HEK293 (cell line): ENCODE results near the gene STUB1.
A peak's percentile ranks its signal among the peaks of the same experiment; 100 is the strongest.

Experiments
- BCL11A ChIP-seq: fragments of 450-650 bp; formaldehyde crosslinking; IDR thresholded peaks from 2 replicates; pipeline ENCODE4 v1.5.1; 2016; ENCODE audit warnings: low read depth, missing biosample characterization, missing genetic modification characterization
- BCL11B ChIP-seq: fragments of 450-650 bp; formaldehyde crosslinking; IDR thresholded peaks from 2 replicates; pipeline ENCODE4 v1.5.1; 2016; ENCODE audit warnings: low read depth, missing biosample characterization, missing genetic modification characterization
- GLIS1 ChIP-seq: fragments of 450-650 bp; formaldehyde crosslinking; IDR thresholded peaks from 2 replicates; pipeline ENCODE4 v1.5.1; 2016; ENCODE audit warnings: missing biosample characterization, missing genetic modification characterization
- HOXA7 ChIP-seq: sonication (generic); formaldehyde crosslinking; IDR thresholded peaks from 2 replicates; pipeline ENCODE4 v1.8.1; 2022; ENCODE audit warnings: missing genetic modification reagents, borderline replicate concordance
- RBAK ChIP-seq: fragments of 450-650 bp; formaldehyde crosslinking; IDR thresholded peaks from 2 replicates; pipeline ENCODE4 v1.5.1; 2016; ENCODE audit warnings: missing biosample characterization, missing genetic modification characterization
- SP2 ChIP-seq: fragments of 450-650 bp; formaldehyde crosslinking; IDR thresholded peaks from 2 replicates; pipeline ENCODE4 v1.5.1; 2016; ENCODE audit warnings: missing biosample characterization, missing genetic modification characterization
- SP3 ChIP-seq: fragments of 450-650 bp; formaldehyde crosslinking; IDR thresholded peaks from 2 replicates; pipeline ENCODE4 v1.5.1; 2016; ENCODE audit warnings: missing biosample characterization, missing genetic modification characterization
- WT1 ChIP-seq: fragments of 450-650 bp; formaldehyde crosslinking; IDR thresholded peaks from 2 replicates; pipeline ENCODE4 v1.5.1; 2016; ENCODE audit warnings: missing biosample characterization, missing genetic modification characterization
- YY1 ChIP-seq: fragments of 450-650 bp; formaldehyde crosslinking; IDR thresholded peaks from 2 replicates; pipeline ENCODE4 v1.5.1; 2018; ENCODE audit warnings: missing biosample characterization, missing genetic modification characterization
- ZBTB8A ChIP-seq: fragments of 450-650 bp; formaldehyde crosslinking; IDR thresholded peaks from 2 replicates; pipeline ENCODE4 v1.5.1; 2016; ENCODE audit warnings: missing biosample characterization, missing genetic modification characterization
- ZIC2 ChIP-seq: fragments of 450-650 bp; formaldehyde crosslinking; IDR thresholded peaks from 2 replicates; pipeline ENCODE4 v1.5.1; 2016; ENCODE audit warnings: missing biosample characterization, missing genetic modification characterization
- ZNF10 ChIP-seq: fragments of 450-650 bp; formaldehyde crosslinking; IDR thresholded peaks from 2 replicates; pipeline ENCODE4 v1.5.1; 2017; ENCODE audit warnings: missing biosample characterization, missing genetic modification characterization
- ZNF138 ChIP-seq: fragments of 450-650 bp; formaldehyde crosslinking; IDR thresholded peaks from 2 replicates; pipeline ENCODE4 v1.5.1; 2016; ENCODE audit warnings: missing biosample characterization, missing genetic modification characterization, borderline replicate concordance
- ZNF169 ChIP-seq: fragments of 450-650 bp; formaldehyde crosslinking; IDR thresholded peaks from 2 replicates; pipeline ENCODE4 v1.5.1; 2016; ENCODE audit warnings: missing biosample characterization, missing genetic modification characterization
- ZNF2 ChIP-seq: fragments of 450-650 bp; formaldehyde crosslinking; IDR thresholded peaks from 2 replicates; pipeline ENCODE4 v1.5.1; 2016; ENCODE audit warnings: missing biosample characterization, missing genetic modification characterization
- ZNF211 ChIP-seq: fragments of 450-650 bp; formaldehyde crosslinking; IDR thresholded peaks from 2 replicates; pipeline ENCODE4 v1.5.1; 2016; ENCODE audit warnings: low read depth, missing biosample characterization, missing genetic modification characterization
- ZNF311 ChIP-seq: fragments of 450-650 bp; formaldehyde crosslinking; IDR thresholded peaks from 2 replicates; pipeline ENCODE4 v1.5.1; 2017; ENCODE audit warnings: missing biosample characterization, missing genetic modification characterization, borderline replicate concordance
- ZNF596 ChIP-seq: fragments of 450-650 bp; IDR thresholded peaks from 2 replicates; pipeline ENCODE4 v1.5.0; 2018; ENCODE audit warnings: missing biosample characterization, mild to moderate bottlenecking, missing genetic modification characterization, moderate library complexity
- ZNF623 ChIP-seq: fragments of 450-650 bp; formaldehyde crosslinking; IDR thresholded peaks from 2 replicates; pipeline ENCODE4 v1.5.1; 2016; ENCODE audit warnings: missing biosample characterization, missing genetic modification characterization
- ZNF670 ChIP-seq: fragments of 450-650 bp; formaldehyde crosslinking; IDR thresholded peaks from 2 replicates; pipeline ENCODE4 v1.5.1; 2016; ENCODE audit warnings: missing biosample characterization, missing genetic modification characterization, low read depth
- ZNF837 ChIP-seq: fragments of 450-650 bp; formaldehyde crosslinking; IDR thresholded peaks from 2 replicates; pipeline ENCODE4 v1.5.1; 2016; ENCODE audit warnings: missing biosample characterization, missing genetic modification characterization
- ZSCAN30 ChIP-seq: fragments of 450-650 bp; IDR thresholded peaks from 2 replicates; pipeline ENCODE4 v1.5.1; 2018; ENCODE audit warnings: missing biosample characterization, mild to moderate bottlenecking, missing genetic modification characterization, moderate library complexity
- ZXDB ChIP-seq: fragments of 450-650 bp; formaldehyde crosslinking; IDR thresholded peaks from 2 replicates; pipeline ENCODE4 v1.5.1; 2016; ENCODE audit warnings: missing biosample characterization, missing genetic modification characterization
- TF ChIP-seq, protein P1 (sequence below): fragments of 450-650 bp; formaldehyde crosslinking; IDR thresholded peaks from 2 replicates; pipeline ENCODE4 v1.5.1; 2016; ENCODE audit warnings: missing biosample characterization, missing genetic modification characterization
- TF ChIP-seq, protein P2 (sequence below): fragments of 450-650 bp; formaldehyde crosslinking; IDR thresholded peaks from 2 replicates; pipeline ENCODE4 v1.5.1; 2016; ENCODE audit warnings: missing biosample characterization, missing genetic modification characterization
- TF ChIP-seq, protein P3 (sequence below): fragments of 450-650 bp; formaldehyde crosslinking; IDR thresholded peaks from 2 replicates; pipeline ENCODE4 v1.5.1; 2016; ENCODE audit warnings: missing biosample characterization, missing genetic modification characterization
- TF ChIP-seq, protein P4 (sequence below): fragments of 450-650 bp; formaldehyde crosslinking; IDR thresholded peaks from 2 replicates; pipeline ENCODE4 v1.5.1; 2016; ENCODE audit warnings: missing biosample characterization, missing genetic modification characterization
- TF ChIP-seq, protein P5 (sequence below): fragments of 450-650 bp; formaldehyde crosslinking; IDR thresholded peaks from 2 replicates; pipeline ENCODE4 v1.5.1; 2016; ENCODE audit warnings: missing biosample characterization, missing genetic modification characterization

STUB1 gene

DNA sequence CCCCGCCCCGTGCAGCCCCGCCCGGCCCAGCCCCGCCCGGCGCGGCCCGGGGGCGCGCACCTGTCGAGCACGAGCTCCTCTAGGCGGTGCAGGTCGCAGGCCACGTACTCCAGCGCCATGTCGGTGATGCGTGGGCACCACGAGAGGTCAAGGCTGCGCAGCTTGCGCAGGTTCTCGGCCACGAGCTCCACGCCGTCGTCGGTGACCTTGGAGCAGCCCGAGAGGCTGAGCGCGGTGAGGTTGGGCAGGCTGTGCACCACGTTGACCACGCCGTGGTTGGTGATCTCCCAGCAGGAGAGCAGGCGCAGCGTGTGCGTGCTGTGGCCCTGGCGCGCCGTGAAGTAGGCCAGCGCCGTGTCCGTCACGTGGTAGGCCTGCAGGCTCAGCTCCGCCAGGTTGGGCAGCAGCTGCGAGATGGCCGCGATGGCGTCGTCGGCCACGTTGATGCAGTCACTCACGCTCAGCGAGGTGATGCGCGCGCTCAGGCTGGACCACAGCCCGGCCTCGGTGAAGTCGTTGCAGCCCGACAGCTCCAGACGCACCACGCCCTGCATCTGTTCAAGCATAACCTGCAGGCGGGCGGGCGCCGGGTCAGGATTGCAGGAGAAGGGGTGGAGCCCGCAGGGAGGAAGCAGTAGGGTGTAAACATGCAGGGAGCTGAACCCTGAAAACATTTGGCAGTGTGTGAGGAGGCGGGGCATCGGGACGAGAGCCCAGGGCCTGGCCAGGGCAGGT lies 15.3 kb downstream of the STUB1 start (continued):
- TF ChIP-seq, protein P1, sequence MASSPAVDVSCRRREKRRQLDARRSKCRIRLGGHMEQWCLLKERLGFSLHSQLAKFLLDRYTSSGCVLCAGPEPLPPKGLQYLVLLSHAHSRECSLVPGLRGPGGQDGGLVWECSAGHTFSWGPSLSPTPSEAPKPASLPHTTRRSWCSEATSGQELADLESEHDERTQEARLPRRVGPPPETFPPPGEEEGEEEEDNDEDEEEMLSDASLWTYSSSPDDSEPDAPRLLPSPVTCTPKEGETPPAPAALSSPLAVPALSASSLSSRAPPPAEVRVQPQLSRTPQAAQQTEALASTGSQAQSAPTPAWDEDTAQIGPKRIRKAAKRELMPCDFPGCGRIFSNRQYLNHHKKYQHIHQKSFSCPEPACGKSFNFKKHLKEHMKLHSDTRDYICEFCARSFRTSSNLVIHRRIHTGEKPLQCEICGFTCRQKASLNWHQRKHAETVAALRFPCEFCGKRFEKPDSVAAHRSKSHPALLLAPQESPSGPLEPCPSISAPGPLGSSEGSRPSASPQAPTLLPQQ = peak; percentile 37
- no peak for TF ChIP-seq ZNF211 (tag by site-specific recombination)
- no peak for TF ChIP-seq BCL11A (tag by site-specific recombination)
- TF ChIP-seq ZNF169 (tag by site-specific recombination) = no peak
- TF ChIP-seq, protein P2, sequence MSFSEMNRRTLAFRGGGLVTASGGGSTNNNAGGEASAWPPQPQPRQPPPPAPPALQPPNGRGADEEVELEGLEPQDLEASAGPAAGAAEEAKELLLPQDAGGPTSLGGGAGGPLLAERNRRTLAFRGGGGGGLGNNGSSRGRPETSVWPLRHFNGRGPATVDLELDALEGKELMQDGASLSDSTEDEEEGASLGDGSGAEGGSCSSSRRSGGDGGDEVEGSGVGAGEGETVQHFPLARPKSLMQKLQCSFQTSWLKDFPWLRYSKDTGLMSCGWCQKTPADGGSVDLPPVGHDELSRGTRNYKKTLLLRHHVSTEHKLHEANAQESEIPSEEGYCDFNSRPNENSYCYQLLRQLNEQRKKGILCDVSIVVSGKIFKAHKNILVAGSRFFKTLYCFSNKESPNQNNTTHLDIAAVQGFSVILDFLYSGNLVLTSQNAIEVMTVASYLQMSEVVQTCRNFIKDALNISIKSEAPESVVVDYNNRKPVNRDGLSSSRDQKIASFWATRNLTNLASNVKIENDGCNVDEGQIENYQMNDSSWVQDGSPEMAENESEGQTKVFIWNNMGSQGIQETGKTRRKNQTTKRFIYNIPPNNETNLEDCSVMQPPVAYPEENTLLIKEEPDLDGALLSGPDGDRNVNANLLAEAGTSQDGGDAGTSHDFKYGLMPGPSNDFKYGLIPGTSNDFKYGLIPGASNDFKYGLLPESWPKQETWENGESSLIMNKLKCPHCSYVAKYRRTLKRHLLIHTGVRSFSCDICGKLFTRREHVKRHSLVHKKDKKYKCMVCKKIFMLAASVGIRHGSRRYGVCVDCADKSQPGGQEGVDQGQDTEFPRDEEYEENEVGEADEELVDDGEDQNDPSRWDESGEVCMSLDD (tag by site-specific recombination) = no peak
- TF ChIP-seq SP3 (tag by site-specific recombination) = 0 out of 2 replicates have a peak, but pooled peaks have one; percentile 40
- TF ChIP-seq, protein P3, sequence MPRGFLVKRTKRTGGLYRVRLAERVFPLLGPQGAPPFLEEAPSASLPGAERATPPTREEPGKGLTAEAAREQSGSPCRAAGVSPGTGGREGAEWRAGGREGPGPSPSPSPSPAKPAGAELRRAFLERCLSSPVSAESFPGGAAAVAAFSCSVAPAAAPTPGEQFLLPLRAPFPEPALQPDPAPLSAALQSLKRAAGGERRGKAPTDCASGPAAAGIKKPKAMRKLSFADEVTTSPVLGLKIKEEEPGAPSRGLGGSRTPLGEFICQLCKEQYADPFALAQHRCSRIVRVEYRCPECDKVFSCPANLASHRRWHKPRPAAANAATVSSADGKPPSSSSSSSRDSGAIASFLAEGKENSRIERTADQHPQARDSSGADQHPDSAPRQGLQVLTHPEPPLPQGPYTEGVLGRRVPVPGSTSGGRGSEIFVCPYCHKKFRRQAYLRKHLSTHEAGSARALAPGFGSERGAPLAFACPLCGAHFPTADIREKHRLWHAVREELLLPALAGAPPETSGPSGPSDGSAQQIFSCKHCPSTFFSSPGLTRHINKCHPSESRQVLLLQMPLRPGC (tag by site-specific recombination) = no peak; the same call in 1 of the 2 replicates
- peak; percentile 69 for TF ChIP-seq SP2 (tag by site-specific recombination)
- TF ChIP-seq ZNF837 (tag by site-specific recombination) = no peak
- TF ChIP-seq ZNF10 (tag by site-specific recombination) = 0 out of 2 replicates have a peak, but pooled peaks have one; percentile 44
- no peak for TF ChIP-seq RBAK
- TF ChIP-seq ZNF623 (tag by site-specific recombination) = no peak
- no peak for TF ChIP-seq ZNF138 (tag by site-specific recombination)
- TF ChIP-seq, protein P4, sequence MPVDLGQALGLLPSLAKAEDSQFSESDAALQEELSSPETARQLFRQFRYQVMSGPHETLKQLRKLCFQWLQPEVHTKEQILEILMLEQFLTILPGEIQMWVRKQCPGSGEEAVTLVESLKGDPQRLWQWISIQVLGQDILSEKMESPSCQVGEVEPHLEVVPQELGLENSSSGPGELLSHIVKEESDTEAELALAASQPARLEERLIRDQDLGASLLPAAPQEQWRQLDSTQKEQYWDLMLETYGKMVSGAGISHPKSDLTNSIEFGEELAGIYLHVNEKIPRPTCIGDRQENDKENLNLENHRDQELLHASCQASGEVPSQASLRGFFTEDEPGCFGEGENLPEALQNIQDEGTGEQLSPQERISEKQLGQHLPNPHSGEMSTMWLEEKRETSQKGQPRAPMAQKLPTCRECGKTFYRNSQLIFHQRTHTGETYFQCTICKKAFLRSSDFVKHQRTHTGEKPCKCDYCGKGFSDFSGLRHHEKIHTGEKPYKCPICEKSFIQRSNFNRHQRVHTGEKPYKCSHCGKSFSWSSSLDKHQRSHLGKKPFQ (tag by site-specific recombination) = no peak
- TF ChIP-seq, protein P5, sequence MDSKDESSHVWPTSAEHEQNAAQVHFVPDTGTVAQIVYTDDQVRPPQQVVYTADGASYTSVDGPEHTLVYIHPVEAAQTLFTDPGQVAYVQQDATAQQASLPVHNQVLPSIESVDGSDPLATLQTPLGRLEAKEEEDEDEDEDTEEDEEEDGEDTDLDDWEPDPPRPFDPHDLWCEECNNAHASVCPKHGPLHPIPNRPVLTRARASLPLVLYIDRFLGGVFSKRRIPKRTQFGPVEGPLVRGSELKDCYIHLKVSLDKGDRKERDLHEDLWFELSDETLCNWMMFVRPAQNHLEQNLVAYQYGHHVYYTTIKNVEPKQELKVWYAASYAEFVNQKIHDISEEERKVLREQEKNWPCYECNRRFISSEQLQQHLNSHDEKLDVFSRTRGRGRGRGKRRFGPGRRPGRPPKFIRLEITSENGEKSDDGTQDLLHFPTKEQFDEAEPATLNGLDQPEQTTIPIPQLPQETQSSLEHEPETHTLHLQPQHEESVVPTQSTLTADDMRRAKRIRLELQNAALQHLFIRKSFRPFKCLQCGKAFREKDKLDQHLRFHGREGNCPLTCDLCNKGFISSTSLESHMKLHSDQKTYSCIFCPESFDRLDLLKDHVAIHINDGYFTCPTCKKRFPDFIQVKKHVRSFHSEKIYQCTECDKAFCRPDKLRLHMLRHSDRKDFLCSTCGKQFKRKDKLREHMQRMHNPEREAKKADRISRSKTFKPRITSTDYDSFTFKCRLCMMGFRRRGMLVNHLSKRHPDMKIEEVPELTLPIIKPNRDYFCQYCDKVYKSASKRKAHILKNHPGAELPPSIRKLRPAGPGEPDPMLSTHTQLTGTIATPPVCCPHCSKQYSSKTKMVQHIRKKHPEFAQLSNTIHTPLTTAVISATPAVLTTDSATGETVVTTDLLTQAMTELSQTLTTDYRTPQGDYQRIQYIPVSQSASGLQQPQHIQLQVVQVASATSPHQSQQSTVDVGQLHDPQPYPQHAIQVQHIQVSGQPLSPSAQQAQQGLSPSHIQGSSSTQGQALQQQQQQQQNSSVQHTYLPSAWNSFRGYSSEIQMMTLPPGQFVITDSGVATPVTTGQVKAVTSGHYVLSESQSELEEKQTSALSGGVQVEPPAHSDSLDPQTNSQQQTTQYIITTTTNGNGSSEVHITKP (tag by site-specific recombination) = no peak
- no peak for TF ChIP-seq ZSCAN30 (tag by site-specific recombination)
- TF ChIP-seq WT1 (tag by site-specific recombination) = no peak
- TF ChIP-seq YY1 (tag by site-specific recombination) = peak; percentile 71; the same call in 1 of the 2 replicates
- TF ChIP-seq BCL11B (tag by site-specific recombination) = no peak
- peak; percentile 75 for TF ChIP-seq GLIS1 (tag by site-specific recombination)
- TF ChIP-seq ZNF311 = no peak
- TF ChIP-seq ZBTB8A = peak; percentile 81
- TF ChIP-seq ZNF670 (tag by site-specific recombination) = no peak
- no peak for TF ChIP-seq ZNF596 (tag by site-specific recombination)
- peak; percentile 55; the same call in 1 of the 2 replicates for TF ChIP-seq ZNF2 (tag by site-specific recombination)
- no peak for TF ChIP-seq HOXA7 (CRISPR knock-in tag)
- TF ChIP-seq ZXDB (tag by site-specific recombination) = 0 out of 2 replicates have a peak, but pooled peaks have one; percentile 39
- peak; percentile 69 for TF ChIP-seq ZIC2 (tag by site-specific recombination)
